H1 (cell line): ENCODE measurements around the gene PLXNB3. TPM values are rescaled to one million over a fixed set of nuclear protein-coding genes. Genes with fewer than 3 reads are reported as not detected.

Source experiments
- CTCF ChIA-PET: fragments of 300-600 bp; sonication (Branson Sonifier 250); formaldehyde crosslinking; loops from one replicate; lab custom pipeline; 2021; ENCODE audit not compliant: partially characterized antibody; lab: Charles Lee
- POLR2A ChIA-PET: fragments of 300-600 bp; sonication (Branson Sonifier 250); formaldehyde crosslinking; loops from one replicate; lab custom pipeline; 2021; ENCODE audit warnings: inconsistent platforms; ENCODE audit not compliant: partially characterized antibody; lab: Charles Lee
- DNase-seq, 2 experiments: peaks; one replicate each; pipeline versions ENCODE4 v3.0.0 to v3.0.0-alpha.2; 2010 to 2022; ENCODE audit warnings: low spot score in 2 of 2, low read depth in 1 of 2, mixed read lengths in 1 of 2
- FAIRE-seq: peaks from 2 replicates; lab custom pipeline; 2011; peaks lifted over from hg19 to GRCh38; lab: Jason Lieb, UNC
- H2AFZ ChIP-seq: 2 replicates; pipeline ENCODE4 v1.8.1; 2012; ENCODE audit warnings: low read length, inconsistent platforms
- H2AK5ac ChIP-seq: 2 replicates; pipeline ENCODE4 v1.6.1; 2013; ENCODE audit warnings: low read depth, low read length
- H2BK120ac ChIP-seq: replicated peaks from 2 replicates; pipeline ENCODE3; 2013; ENCODE audit warnings: low read depth, low read length, inconsistent platforms
- H2BK12ac ChIP-seq: 2 replicates; pipeline ENCODE4 v1.6.1; 2013; ENCODE audit warnings: low read depth, low read length
- H2BK15ac ChIP-seq: 2 replicates; pipeline ENCODE4 v1.6.1; 2013; ENCODE audit warnings: low read length
- H2BK20ac ChIP-seq: 2 replicates; pipeline ENCODE4 v1.6.1; 2013; ENCODE audit warnings: low read length
- H2BK5ac ChIP-seq: 2 replicates; pipeline ENCODE4 v1.6.1; 2013; ENCODE audit warnings: low read depth, low read length
- H3K14ac ChIP-seq: 2 replicates; pipeline ENCODE4 v1.6.1; 2013; ENCODE audit warnings: inconsistent platforms; ENCODE audit not compliant: insufficient read length
- H3K18ac ChIP-seq: 2 replicates; pipeline ENCODE4 v1.6.1; 2013; ENCODE audit warnings: low read length; ENCODE audit errors: extremely low read depth
- H3K23ac ChIP-seq: 2 replicates; pipeline ENCODE4 v1.6.1; 2013; ENCODE audit warnings: inconsistent platforms; ENCODE audit not compliant: insufficient read length
- H3K23me2 ChIP-seq: 2 replicates; pipeline ENCODE4 v1.6.1; 2013; ENCODE audit warnings: low read depth, low read length
- H3K27ac ChIP-seq: 2 replicates; pipeline ENCODE4 v1.6.1; 2011; ENCODE audit warnings: low read depth, low read length, inconsistent platforms
- H3K27me3 ChIP-seq, 4 experiments: replicated peaks in 1 of 4; 1 replicate in 1 of 4; 2 replicates in 3 of 4; pipeline versions ENCODE4 v1.6.1 to v1.8.1; 2011 to 2013; ENCODE audit warnings: low read length in 3 of 4, mild to moderate bottlenecking in 3 of 4, inconsistent platforms in 2 of 4, mixed read lengths in 2 of 4, moderate library complexity in 1 of 4; ENCODE audit not compliant: control insufficient read depth in 3 of 4, insufficient read depth in 3 of 4; ENCODE audit errors: extremely low read depth in 1 of 4
- H3K36me3 ChIP-seq, 4 experiments: 2 replicates each; pipeline versions ENCODE4 v1.6.1 to v1.8.1; 2011 to 2013; ENCODE audit warnings: mild to moderate bottlenecking in 4 of 4, low read length in 3 of 4, moderate library complexity in 2 of 4, control low read depth in 1 of 4, inconsistent platforms in 1 of 4; ENCODE audit not compliant: insufficient read depth in 4 of 4, control insufficient read depth in 2 of 4
- H3K4ac ChIP-seq: replicated peaks from 2 replicates; pipeline ENCODE3; 2013; ENCODE audit warnings: low read length, low read depth, mixed read lengths, inconsistent platforms; ENCODE audit not compliant: insufficient read length
- H3K4me1 ChIP-seq, 4 experiments: replicated peaks in 1 of 4; 1 replicate in 1 of 4; 2 replicates in 3 of 4; pipeline versions ENCODE4 v1.6.1 to v1.8.1; 2011 to 2013; ENCODE audit warnings: low read length in 3 of 4, inconsistent platforms in 2 of 4, mixed read lengths in 1 of 4; ENCODE audit not compliant: insufficient read depth in 4 of 4, control insufficient read depth in 3 of 4
- H3K4me2 ChIP-seq, 2 experiments: 2 replicates each; pipeline versions ENCODE4 v1.6.1 to v1.8.1; 2011 to 2013; ENCODE audit warnings: low read depth in 2 of 2, low read length in 2 of 2, control low read depth in 1 of 2, inconsistent platforms in 1 of 2, mild to moderate bottlenecking in 1 of 2; ENCODE audit not compliant: insufficient read depth in 1 of 2
- H3K4me3 ChIP-seq, 4 experiments: fragments of 200-600, 300-600 bp in 1 of 4; sonication (generic), shearing (Covaris generic), sonication (Bioruptor Twin) in 1 of 4; 2 replicates each; pipeline versions ENCODE4 v1.5.1 to v1.8.1; 2011 to 2016; ENCODE audit warnings: low read length in 4 of 4, low read depth in 3 of 4, control low read depth in 2 of 4, inconsistent platforms in 2 of 4, mild to moderate bottlenecking in 2 of 4, mixed read lengths in 1 of 4, moderate library complexity in 1 of 4; ENCODE audit not compliant: insufficient read depth in 2 of 4; ENCODE audit errors: extremely low read depth in 1 of 4
- H3K56ac ChIP-seq: replicated peaks from 2 replicates; pipeline ENCODE3; 2013; ENCODE audit warnings: low read depth, mild to moderate bottlenecking, mixed read lengths, low read length, inconsistent platforms; ENCODE audit not compliant: insufficient read length
- H3K79me1 ChIP-seq: 2 replicates; pipeline ENCODE4 v1.6.1; 2013; ENCODE audit warnings: low read depth, low read length, control low read depth
- H3K79me2 ChIP-seq, 2 experiments: 2 replicates each; pipeline versions ENCODE4 v1.6.1 to v1.8.1; 2012 to 2013; ENCODE audit warnings: low read length in 2 of 2, mild to moderate bottlenecking in 2 of 2, inconsistent platforms in 1 of 2; ENCODE audit not compliant: insufficient read depth in 2 of 2, control insufficient read depth in 1 of 2
- H3K9ac ChIP-seq, 4 experiments: replicated peaks in 1 of 4; 1 replicate in 1 of 4; 2 replicates in 3 of 4; pipeline versions ENCODE4 v1.6.1 to v1.8.1; 2011 to 2013; ENCODE audit warnings: low read depth in 3 of 4, low read length in 3 of 4, control low read depth in 2 of 4, mild to moderate bottlenecking in 2 of 4, moderate library complexity in 2 of 4, inconsistent platforms in 1 of 4; ENCODE audit errors: extremely low read depth in 1 of 4
- H3K9me3 ChIP-seq, 2 experiments: 2 replicates each; pipeline versions ENCODE4 v1.6.1 to v1.8.1; 2012 to 2013; ENCODE audit warnings: mild to moderate bottlenecking in 2 of 2, moderate library complexity in 2 of 2, control low read depth in 1 of 2, inconsistent platforms in 1 of 2, low read depth in 1 of 2, low read length in 1 of 2, mixed read lengths in 1 of 2; ENCODE audit not compliant: insufficient read depth in 2 of 2
- H4K20me1 ChIP-seq, 2 experiments: replicated peaks in 1 of 2; 2 replicates each; pipeline versions ENCODE3 to v1.8.1; 2011 to 2013; ENCODE audit warnings: inconsistent platforms in 2 of 2, low read length in 2 of 2, mild to moderate bottlenecking in 1 of 2; ENCODE audit not compliant: insufficient read depth in 2 of 2, control insufficient read depth in 1 of 2
- H4K5ac ChIP-seq: 2 replicates; pipeline ENCODE4 v1.6.1; 2013; ENCODE audit warnings: low read length, low read depth, mixed read lengths, inconsistent platforms; ENCODE audit not compliant: insufficient read length
- H4K8ac ChIP-seq: 2 replicates; pipeline ENCODE4 v1.8.0; 2013; ENCODE audit warnings: mild to moderate bottlenecking, moderate library complexity, low read length, inconsistent platforms; ENCODE audit not compliant: insufficient read depth; ENCODE audit errors: extremely low read depth
- H4K91ac ChIP-seq: replicated peaks from 2 replicates; pipeline ENCODE3; 2013; ENCODE audit warnings: low read length, mixed read lengths, inconsistent platforms; ENCODE audit not compliant: insufficient read length
- BRCA1 ChIP-seq: IDR thresholded peaks from 2 replicates; pipeline ENCODE4 v1.6.1; 2012; ENCODE audit warnings: low read depth, low read length, improper control_type of control experiment
- ZNF274 ChIP-seq: IDR thresholded peaks from 2 replicates; pipeline ENCODE4 v1.7.0; 2012; ENCODE audit warnings: low read length, borderline replicate concordance; ENCODE audit errors: extremely low read depth
- WGBS, 2 experiments: shearing (Covaris generic) in 1 of 2; methylation state at CpG; one replicate each; pipeline versions ENCODE4 v1.1.6 to v1.1.7; 2013 to 2015; ENCODE audit warnings: low lambda C conversion rate in 2 of 2, mixed read lengths in 2 of 2, inconsistent platforms in 1 of 2, low coverage in 1 of 2, missing lambda C conversion rate in 1 of 2; ENCODE audit not compliant: insufficient replicate concordance in 2 of 2, insufficient coverage in 1 of 2, insufficient read length in 1 of 2; ENCODE audit errors: extremely low coverage in 1 of 2, missing lambda C conversion rate in 1 of 2; 5-methylcytosine and 5-hydroxymethylcytosine counted together
- polyA plus RNA-seq, 7 experiments: library from polyadenylated mRNA; depleted of rRNA in 3 of 7; stranded (reverse) in 5 of 7; unstranded in 2 of 7; fragments of >200 nt in 5 of 7; fragments of 200-250 nt in 2 of 7; gene quantifications; 1 replicate in 5 of 7; 2 replicates in 1 of 7; 4 replicates in 1 of 7; pipeline versions ENCODE4 v1.2.1 to v1.2.3, GENCODE V29; 2011 to 2013; ENCODE audit warnings: missing spikeins in 2 of 7, mixed read lengths in 2 of 7
- total RNA-seq: library from RNA; stranded (reverse); fragmentation: NEBNext Ultra II Directional; extraction: Animal tissue kit (Norgen Biotek cat#: 25700); gene quantifications from 2 replicates; pipeline ENCODE4 v1.2.1, GENCODE V29; 2021

Gene PLXNB3
- total and polyA plus RNA-seq, 2 of the 8 experiments (the other 6 are each of a cell fraction or from before 2014, with no cell fraction given): 1.2 to 2.7 TPM

- WGBS, 2 experiments: 87% methylated on average over 10 of the region's 13 CpGs; no CpG with 5 or more reads in 1 of the 2 experiments
- no peak overlapping the region for H4K8ac ChIP-seq
- no peak overlapping the region for H3K4me3 ChIP-seq
- H3K4me1 ChIP-seq: peaks cover 0 to 3% (median 0%) of the 10 kb centered on the region in 4 experiments; a peak in 1 of 7 replicates
- ChIA-PET CTCF (interaction anchor here (1.0 kb wide), 1 partner anchor 104 kb away, joined by 3 read pairs; no protein-coding TSS in a partner anchor), POLR2A (interaction anchor here (1.7 to 5.4 kb wide), 3 partner anchors 10 to 14 kb away, joined by 4 to 22 read pairs (median 14); partner anchors contain the start of genes IDH3G and SSR4)
- peaks cover 0 to 30% of the 10 kb centered on the region in 2 experiments; a peak in 3 of 4 replicates for H3K79me2 ChIP-seq
- H3K23me2 ChIP-seq: no peaks in the 10 kb centered on the region
- no peak overlapping the region for H3K14ac ChIP-seq
- H3K9me3 ChIP-seq: no peaks in the 10 kb centered on the region
- H2BK12ac ChIP-seq: no peak overlapping the region
- no peak overlapping the region for H3K23ac ChIP-seq
- no peak overlapping the region for H4K91ac ChIP-seq
- no peak for FAIRE-seq
- no peak overlapping the region for H2BK120ac ChIP-seq
- H2AFZ ChIP-seq: no peak overlapping the region
- no peak for DNase-seq
- peaks cover 3% of the 10 kb centered on the region for H3K79me1 ChIP-seq
- no peak overlapping the region for H3K18ac ChIP-seq
- no peak overlapping the region for H3K9ac ChIP-seq
- no peak overlapping the region for H3K27ac ChIP-seq
- no peak overlapping the region for H2BK15ac ChIP-seq
- no peak overlapping the region for H4K5ac ChIP-seq
- H3K36me3 ChIP-seq: peaks cover 0 to 21% (median 0%) of the 10 kb centered on the region in 4 experiments; a peak in 2 of 8 replicates
- no peak overlapping the region for H2BK20ac ChIP-seq
- H3K4ac ChIP-seq: no peak overlapping the region
- no peak overlapping the region for H2BK5ac ChIP-seq
- H3K4me2 ChIP-seq: no peak overlapping the region
- H3K27me3 ChIP-seq: no peaks in the 10 kb centered on the region
- peaks cover 2 to 20% of the 10 kb centered on the region in 2 experiments for H4K20me1 ChIP-seq
- no peak overlapping the region for H2AK5ac ChIP-seq
- no peak overlapping the region for H3K56ac ChIP-seq
- TF ChIP-seq ZNF274: no peak
- TF ChIP-seq BRCA1: no peak
Measured at GRCh38 chrX:153805436-153805835, 41.4 kb downstream of the PLXNB3 start.
